ENCODE measurements around the gene SLC6A6. TPM values are rescaled to one million over a fixed set of nuclear protein-coding genes. Genes with fewer than 3 reads are reported as not detected.

Gene SLC6A6
- total and polyA plus RNA-seq, 10 of the 15 experiments (the other 5 are each of a cell fraction or from before 2014, with no cell fraction given) = 5.6 to 47.0 (median 20.2) TPM

GRCh38 chr3:14410106-14410502, 7.7 kb downstream of the SLC6A6 start:
- DNase-seq (ENCODE audit: low read depth, low spot score) (no peak), ATAC-seq (no peak), FAIRE-seq (no peak)
- POLR2A ChIA-PET = no interaction called here
- intact Hi-C loops (cut with micrococcal nuclease; ENCODE audit: unreplicated experiment) = no loop called here
- RAD21 ChIA-PET (ENCODE audit: unreplicated experiment) = no interaction called here
- WGBS (ENCODE audit: insufficient coverage, insufficient replicate concordance, low lambda C conversion rate, missing lambda C conversion rate) = 80% methylated on average over 4 of the region's 5 CpGs
- TF ChIP-seq NBN (IDR thresholded peaks at IDR 0.05) (no peak), SMAD5 (IDR thresholded peaks at IDR 0.05; ENCODE audit: low read depth) (no peak), RAD51 (IDR thresholded peaks at IDR 0.05) (no peak), PRDM15 (CRISPR knock-in tag; IDR thresholded peaks at IDR 0.05) (no peak), ZNF274 (IDR thresholded peaks at IDR 0.05; ENCODE audit: insufficient read depth, insufficient read length) (no peak), CBX5 (IDR thresholded peaks at IDR 0.05; ENCODE audit: low read depth) (no peak), HSF1 (IDR thresholded peaks at IDR 0.05; ENCODE audit: low read depth, low read length) (no peak), PAX8 (IDR thresholded peaks at IDR 0.05) (no peak), SMC3 (IDR thresholded peaks at IDR 0.05; ENCODE audit: borderline replicate concordance, low read length) (no peak)
- H3K27ac ChIP-seq (ENCODE audit: control insufficient read depth, insufficient read depth) = no peak overlapping the region
- H3K9ac ChIP-seq (ENCODE audit: control insufficient read depth, insufficient read depth, low read length) = no peak overlapping the region
- no TSS peak for BruUV-seq (replicated peaks)
- no peak overlapping the region for H2AFZ ChIP-seq (ENCODE audit: control insufficient read depth, low read depth, low read length)
- H3K79me2 ChIP-seq (ENCODE audit: control insufficient read depth, insufficient read depth, low read length) = peaks cover 24% of the 10 kb centered on the region
- CTCF ChIA-PET = no interaction called here
- H3K4me2 ChIP-seq (ENCODE audit: control insufficient read depth, insufficient read depth) = no peak overlapping the region
- peaks cover 26% of the 10 kb centered on the region for H3K4me1 ChIP-seq (ENCODE audit: control insufficient read depth, insufficient read depth, low read length)
- no peak overlapping the region for H3K4me3 ChIP-seq
- H3K27me3 ChIP-seq (replicated peaks in 1 of 2; ENCODE audit: control insufficient read depth in 2 of 2, insufficient read depth in 2 of 2, low read length in 1 of 2) = no peaks in the 10 kb centered on the region
- peaks cover 4 to 7% of the 10 kb centered on the region in 2 experiments; a peak in 3 of 4 replicates for H3K36me3 ChIP-seq (ENCODE audit: control insufficient read depth in 2 of 2, insufficient read depth in 2 of 2, low read length in 1 of 2)
- H3K9me3 ChIP-seq (replicated peaks; ENCODE audit: control insufficient read depth, insufficient read depth, low read length) = no peaks in the 10 kb centered on the region
- peaks cover 5% of the 10 kb centered on the region; the same call in 1 of the 2 replicates for H4K20me1 ChIP-seq (ENCODE audit: control insufficient read depth, insufficient read depth)
- in situ Hi-C loops (cut with MboI) = no loop called here
- SMC1A ChIA-PET (ENCODE audit: uncharacterized antibody, unreplicated experiment) = no interaction called here

All from GM12878 (cell line).